Right renal pelvis (tissue), 4 donors: ENCODE data around the gene LGALS3BP. TPM values are rescaled to one million over a fixed set of nuclear protein-coding genes. Genes with fewer than 3 reads are reported as not detected.

Experiments used
- DNase-seq, 4 donors: peaks; one replicate each; pipeline ENCODE4 v3.0.0-alpha.2; 2013; ENCODE audit warnings: low read depth in 4 of 4, low spot score in 3 of 4, missing footprints in 1 of 4
- polyA plus RNA-seq, 4 donors: library from polyadenylated mRNA; unstranded; fragments of 120-200 nt; gene quantifications; one replicate each; pipeline ENCODE4 v1.2.1, GENCODE V29; 2013; ENCODE audit not compliant: insufficient read length in 4 of 4

The LGALS3BP gene
- polyA plus RNA-seq, 4 donors = 114 to 156 (median 136) TPM

GRCh38 chr17:78923660-78924453 is 55.9 kb downstream of the LGALS3BP start:
- no peak for DNase-seq

- DNase-seq = no peak
These were observed 56.8 kb downstream of the LGALS3BP start for GRCh38 chr17:78922816-78923498.

- no peak for DNase-seq
These were observed 58.2 kb downstream of the LGALS3BP start for GRCh38 chr17:78921437-78921971.

Other genes with a start within 250 kb of the LGALS3BP start
- gene CYTH1, start 197.7 kb downstream of the LGALS3BP start, polyA plus RNA-seq = 10 to 100 TPM; 22.6 to 26.7 (median 25.4) TPM
- gene USP36, start 139.1 kb downstream of the LGALS3BP start, polyA plus RNA-seq = 10 to 100 TPM; 37.8 to 48.7 (median 42.0) TPM
- gene CEP295NL, start 76.7 kb downstream of the LGALS3BP start, polyA plus RNA-seq = under 1 TPM in 2 of 4 donors, not detected in 2; 0.10 to 0.13 TPM
- gene TIMP2, start 54.5 kb downstream of the LGALS3BP start, polyA plus RNA-seq = 100 to 1,000 TPM; 166 to 194 (median 183) TPM
- 10 to 100 TPM; 44.6 to 55.8 (median 49.6) TPM for gene CANT1, start 29.8 kb upstream of the LGALS3BP start, polyA plus RNA-seq
- 1 to 10 TPM; 2.0 to 3.2 (median 2.7) TPM for gene C1QTNF1, start 44.2 kb upstream of the LGALS3BP start, polyA plus RNA-seq
- 10 to 100 TPM in 3 of 4 donors, 1 to 10 TPM in 1; 9.6 to 28.7 (median 21.2) TPM for gene ENGASE, start 94.9 kb upstream of the LGALS3BP start, polyA plus RNA-seq